Endothelial cell of umbilical vein (primary cell): ENCODE data around the gene NDUFA1. TPM values are rescaled to one million over a fixed set of nuclear protein-coding genes. Genes with fewer than 3 reads are reported as not detected.

Source experiments
- BruUV-seq: library from RNA; stranded (reverse); fragments of 400-500 nt; replicated peaks from 2 replicates; lab custom pipeline; 2021; lab: Mats Ljungman, UMichigan
- CTCF ChIA-PET: fragments of 300-600, 350-600 bp; sonication (Branson Sonifier 250); formaldehyde crosslinking; loops from one replicate; lab custom pipeline; 2021; ENCODE audit warnings: antibody characterized with exemption, inconsistent platforms; lab: Charles Lee
- POLR2A ChIA-PET: fragments of 300-600, 350-600 bp; sonication (Branson Sonifier 250); formaldehyde crosslinking; loops from one replicate; lab custom pipeline; 2021; ENCODE audit warnings: antibody characterized with exemption, inconsistent platforms; lab: Charles Lee
- DNase-seq: peaks from one replicate; pipeline ENCODE4 v3.0.0-alpha.2; 2011; ENCODE audit warnings: low read depth, low spot score
- FAIRE-seq: peaks from 2 replicates; lab custom pipeline; 2011; peaks lifted over from hg19 to GRCh38; lab: Jason Lieb, UNC
- H2AFZ ChIP-seq: 2 replicates; pipeline ENCODE4 v1.6.0; 2012; ENCODE audit warnings: low read depth, low read length, control low read depth, inconsistent platforms
- H3K27ac ChIP-seq: 2 replicates; pipeline ENCODE4 v1.5.1; 2011; ENCODE audit warnings: low read depth, mild to moderate bottlenecking, control low read depth, low read length, moderate library complexity; ENCODE audit not compliant: insufficient read depth
- H3K27me3 ChIP-seq, 2 experiments: 2 replicates each; pipeline versions ENCODE4 v1.6.0 to v1.6.1; 2011; ENCODE audit warnings: low read length in 2 of 2, mixed read lengths in 1 of 2; ENCODE audit not compliant: control insufficient read depth in 2 of 2, insufficient read depth in 2 of 2
- H3K36me3 ChIP-seq, 2 experiments: 2 replicates in 1 of 2; 3 replicates in 1 of 2; pipeline ENCODE4 v1.5.1; 2011; ENCODE audit warnings: low read length in 2 of 2, mild to moderate bottlenecking in 1 of 2, moderate library complexity in 1 of 2; ENCODE audit not compliant: control insufficient read depth in 2 of 2, insufficient read depth in 2 of 2; ENCODE audit errors: extremely low read depth in 1 of 2
- H3K4me1 ChIP-seq: 3 replicates; pipeline ENCODE4 v1.5.1; 2011; ENCODE audit warnings: mild to moderate bottlenecking, low read length; ENCODE audit not compliant: control insufficient read depth, insufficient read depth; ENCODE audit errors: extremely low read depth
- H3K4me2 ChIP-seq: 2 replicates; pipeline ENCODE4 v1.6.1; 2011; ENCODE audit warnings: low read length, control low read depth, mixed read lengths; ENCODE audit not compliant: insufficient read depth
- H3K4me3 ChIP-seq, 3 experiments: fragments of 200-600 bp in 1 of 3; sonication (generic), shearing (Covaris generic) in 1 of 3; replicated peaks in 1 of 3; 2 replicates each; pipeline ENCODE4 v1.5.1; 2011 to 2016; ENCODE audit warnings: control low read depth in 3 of 3, low read length in 3 of 3, mild to moderate bottlenecking in 2 of 3, inconsistent platforms in 1 of 3, low read depth in 1 of 3, moderate library complexity in 1 of 3; ENCODE audit not compliant: insufficient read depth in 1 of 3
- H3K79me2 ChIP-seq: 2 replicates; pipeline ENCODE4 v1.6.0; 2012; ENCODE audit warnings: low read length, inconsistent platforms; ENCODE audit not compliant: control insufficient read depth, insufficient read depth
- H3K9ac ChIP-seq: replicated peaks from 2 replicates; pipeline ENCODE3; 2011; ENCODE audit warnings: low read length, control low read depth; ENCODE audit not compliant: insufficient read depth; ENCODE audit errors: extremely low read depth
- H3K9me1 ChIP-seq: replicated peaks from 3 replicates; pipeline ENCODE4 v1.6.0; 2011; ENCODE audit warnings: mild to moderate bottlenecking, low read length; ENCODE audit not compliant: control insufficient read depth, insufficient read depth; ENCODE audit errors: extremely low read depth
- H3K9me3 ChIP-seq: replicated peaks from 2 replicates; pipeline ENCODE4 v1.5.1; 2012; ENCODE audit warnings: low read length, inconsistent platforms; ENCODE audit not compliant: control insufficient read depth, insufficient read depth
- H4K20me1 ChIP-seq: replicated peaks from 2 replicates; pipeline ENCODE3; 2011; ENCODE audit warnings: mild to moderate bottlenecking, low read length; ENCODE audit not compliant: control insufficient read depth, insufficient read depth; ENCODE audit errors: extremely low read depth
- GATA2 ChIP-seq: IDR thresholded peaks from 2 replicates; pipeline ENCODE4 v1.7.0; 2011; ENCODE audit warnings: low read depth, mild to moderate bottlenecking, moderate library complexity, mixed read lengths, low read length; ENCODE audit not compliant: insufficient read length, insufficient read depth
- JUN ChIP-seq: IDR thresholded peaks from 2 replicates; pipeline ENCODE4 v1.6.1; 2011; ENCODE audit warnings: borderline replicate concordance, low read depth; ENCODE audit not compliant: insufficient read length, insufficient read depth
- POLR2A ChIP-seq: IDR thresholded peaks from 2 replicates; pipeline ENCODE4 v1.6.1; 2012; ENCODE audit warnings: low read depth, mild to moderate bottlenecking, control low read depth, low read length
- dilution Hi-C: fragments of 300-500 bp; cut with MboI; formaldehyde crosslinking; loops from one replicate; pipeline ENCODE4 v1.15.0; 2019; ENCODE audit warnings: low sequenced_read_pairs; ENCODE audit not compliant: extremely low pct_ligation_motif_present
- intact Hi-C: fragments of 100-400 bp; cut with micrococcal nuclease; formaldehyde crosslinking; loops from one replicate; pipeline ENCODE4 v1.10.0; 2022
- polyA plus RNA-seq, 4 experiments: library from polyadenylated mRNA; depleted of rRNA in 3 of 4; stranded (reverse) in 3 of 4; unstranded in 1 of 4; fragments of >200 nt; gene quantifications; 2 replicates each; pipeline versions ENCODE4 v1.2.1 to v1.2.3, GENCODE V29; 2011 to 2012; ENCODE audit warnings: missing spikeins in 1 of 4
- total RNA-seq: library from RNA; stranded (reverse); gene quantifications from 2 replicates; pipeline ENCODE4 v1.2.3, GENCODE V29; 2021
- TF ChIP-seq, protein P1 (sequence below), 2 donors: IDR thresholded peaks; 1 replicate in 1 of 2; 2 replicates in 1 of 2; pipeline ENCODE4 v1.5.1; 2011; ENCODE audit warnings: low read length in 2 of 2, mild to moderate bottlenecking in 2 of 2, moderate library complexity in 2 of 2, control low read depth in 1 of 2, inconsistent platforms in 1 of 2, low read depth in 1 of 2; ENCODE audit not compliant: insufficient read depth in 1 of 2; ENCODE audit errors: extremely low read depth in 1 of 2

NDUFA1 gene
- total and polyA plus RNA-seq, 2 donors (not counting 3 experiments of a cell fraction or from before 2014, with no cell fraction given) = 89.9 to 93.4 TPM

DNA sequence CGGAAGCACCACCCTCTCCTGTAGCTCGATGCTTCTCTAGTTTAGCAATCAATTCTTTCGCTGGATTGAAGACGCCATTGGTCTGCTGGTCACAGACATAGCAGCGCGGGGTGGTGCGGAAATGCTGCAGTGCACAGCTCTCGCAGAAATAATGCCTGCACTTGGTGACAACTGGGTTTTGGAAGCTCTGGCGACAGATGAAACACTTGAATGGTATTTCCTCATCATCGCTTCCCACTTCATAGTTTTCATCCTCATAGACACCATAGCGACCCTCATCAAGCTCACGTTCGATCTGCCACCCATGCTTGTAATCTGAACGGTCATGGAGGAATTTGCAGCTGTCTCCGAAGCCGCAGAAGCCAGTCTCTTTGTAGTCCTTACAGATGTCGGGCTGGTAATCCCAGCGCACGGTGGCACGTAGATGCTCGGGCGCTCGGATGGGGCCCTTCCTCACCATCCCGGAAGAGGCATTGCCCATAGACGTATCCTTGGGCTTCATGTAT, 953 bp upstream of the NDUFA1 start:
- BruUV-seq = no TSS peak
- DNase-seq = peak; percentile 44
- POLR2A ChIA-PET = interaction anchor here (1.5 to 1.6 kb wide), 2 partner anchors 18 to 79 kb away, joined by 4 to 5 read pairs; partner anchors contain the start of genes RPL39 and UPF3B

More for the DNA sequence above, 953 bp upstream of the NDUFA1 start:
- H3K9ac ChIP-seq = peak overlapping the region; percentile 94
- H3K27me3 ChIP-seq = no peaks in the 10 kb centered on the region
- H3K27ac ChIP-seq = peak overlapping the region; percentile 87
- H3K4me1 ChIP-seq = peaks cover 11% of the 10 kb centered on the region
- dilution Hi-C loops (no loop called here), intact Hi-C loops (loop anchor here (1.0 to 5.0 kb wide), 4 partner anchors 17 to 248 kb away; partner anchors contain the start of gene RPL39)
- no peaks in the 10 kb centered on the region for H3K36me3 ChIP-seq
- peak overlapping the region; percentile 96 for H2AFZ ChIP-seq
- H3K79me2 ChIP-seq = peaks cover 31% of the 10 kb centered on the region
- H3K9me1 ChIP-seq = no peaks in the 10 kb centered on the region
- H3K9me3 ChIP-seq = no peaks in the 10 kb centered on the region
- peak overlapping the region; percentile 80 for H3K4me2 ChIP-seq
- H3K4me3 ChIP-seq = peak overlapping the region; percentile 74 to 93 (median 84)
- no peaks in the 10 kb centered on the region for H4K20me1 ChIP-seq
- no peak for TF ChIP-seq GATA2
- TF ChIP-seq, protein P1, sequence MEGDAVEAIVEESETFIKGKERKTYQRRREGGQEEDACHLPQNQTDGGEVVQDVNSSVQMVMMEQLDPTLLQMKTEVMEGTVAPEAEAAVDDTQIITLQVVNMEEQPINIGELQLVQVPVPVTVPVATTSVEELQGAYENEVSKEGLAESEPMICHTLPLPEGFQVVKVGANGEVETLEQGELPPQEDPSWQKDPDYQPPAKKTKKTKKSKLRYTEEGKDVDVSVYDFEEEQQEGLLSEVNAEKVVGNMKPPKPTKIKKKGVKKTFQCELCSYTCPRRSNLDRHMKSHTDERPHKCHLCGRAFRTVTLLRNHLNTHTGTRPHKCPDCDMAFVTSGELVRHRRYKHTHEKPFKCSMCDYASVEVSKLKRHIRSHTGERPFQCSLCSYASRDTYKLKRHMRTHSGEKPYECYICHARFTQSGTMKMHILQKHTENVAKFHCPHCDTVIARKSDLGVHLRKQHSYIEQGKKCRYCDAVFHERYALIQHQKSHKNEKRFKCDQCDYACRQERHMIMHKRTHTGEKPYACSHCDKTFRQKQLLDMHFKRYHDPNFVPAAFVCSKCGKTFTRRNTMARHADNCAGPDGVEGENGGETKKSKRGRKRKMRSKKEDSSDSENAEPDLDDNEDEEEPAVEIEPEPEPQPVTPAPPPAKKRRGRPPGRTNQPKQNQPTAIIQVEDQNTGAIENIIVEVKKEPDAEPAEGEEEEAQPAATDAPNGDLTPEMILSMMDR (IDR thresholded peaks at IDR 0.05; ENCODE audit: extremely low read depth in 1 of 2, insufficient read depth in 1 of 2, low read depth in 1 of 2, low read length in 2 of 2) = no peak
- no peak for TF ChIP-seq POLR2A
- no peak for TF ChIP-seq JUN
- FAIRE-seq = no peak
- CTCF ChIA-PET = interaction anchor here (0.7 to 1.9 kb wide), 5 partner anchors 9 to 17 kb away, joined by 3 to 8 read pairs (median 4); partner anchors contain the start of gene UPF3B
